Mesenchymal stem cell (in vitro differentiated cells and primary cell): Measurements from ENCODE around the gene MMRN1.

Experiments used
- DNase-seq: peaks from one replicate; pipeline ENCODE4 v3.0.0-alpha.2; 2013
- H2AFZ ChIP-seq: one replicate; pipeline ENCODE4 v1.6.1; 2013; ENCODE audit warnings: low read depth, mild to moderate bottlenecking, control low read depth, inconsistent platforms, low read length, moderate library complexity
- H2AK5ac ChIP-seq: 2 replicates; pipeline ENCODE4 v1.6.1; 2013; ENCODE audit warnings: low read length, moderate library complexity, mild to moderate bottlenecking, inconsistent platforms; ENCODE audit not compliant: severe bottlenecking
- H2BK120ac ChIP-seq: one replicate; pipeline ENCODE4 v1.6.1; 2013; ENCODE audit warnings: low read depth, mild to moderate bottlenecking, inconsistent platforms, low read length, moderate library complexity
- H2BK12ac ChIP-seq, 2 experiments: one replicate each; pipeline ENCODE4 v1.6.1; 2013; ENCODE audit warnings: inconsistent platforms in 2 of 2, low read length in 2 of 2, mild to moderate bottlenecking in 2 of 2, moderate library complexity in 2 of 2, control low read depth in 1 of 2
- H2BK15ac ChIP-seq: one replicate; pipeline ENCODE4 v1.6.1; 2013; ENCODE audit warnings: mild to moderate bottlenecking, low read depth, inconsistent platforms; ENCODE audit not compliant: poor library complexity, severe bottlenecking
- H2BK5ac ChIP-seq: 2 replicates; pipeline ENCODE4 v1.6.1; 2013; ENCODE audit warnings: low read depth, mild to moderate bottlenecking, low read length, control low read depth, inconsistent platforms; ENCODE audit not compliant: poor library complexity, severe bottlenecking
- H3K14ac ChIP-seq, 2 experiments: one replicate each; pipeline ENCODE4 v1.6.1; 2013; ENCODE audit warnings: inconsistent platforms in 2 of 2, low read length in 2 of 2, control low read depth in 1 of 2, mild to moderate bottlenecking in 1 of 2, moderate library complexity in 1 of 2
- H3K18ac ChIP-seq, 2 experiments: one replicate each; pipeline ENCODE4 v1.6.1; 2013; ENCODE audit warnings: inconsistent platforms in 2 of 2, low read length in 2 of 2, control low read depth in 1 of 2, low read depth in 1 of 2, mild to moderate bottlenecking in 1 of 2
- H3K23ac ChIP-seq, 2 experiments: one replicate each; pipeline ENCODE4 v1.6.1; 2013; ENCODE audit warnings: inconsistent platforms in 2 of 2, low read length in 2 of 2, mild to moderate bottlenecking in 2 of 2, moderate library complexity in 2 of 2, control low read depth in 1 of 2
- H3K27ac ChIP-seq: 2 replicates; pipeline ENCODE4 v1.5.1; 2013; ENCODE audit warnings: mild to moderate bottlenecking, moderate library complexity, low read length, control low read depth, inconsistent platforms; ENCODE audit not compliant: poor library complexity, severe bottlenecking
- H3K27me3 ChIP-seq, 2 experiments: 2 replicates each; pipeline versions ENCODE4 v1.6.1 to v1.7.0; 2013; ENCODE audit warnings: low read length in 2 of 2, mild to moderate bottlenecking in 2 of 2, moderate library complexity in 2 of 2, control low read depth in 1 of 2, inconsistent platforms in 1 of 2; ENCODE audit not compliant: control insufficient read depth in 1 of 2, insufficient read depth in 1 of 2
- H3K36me3 ChIP-seq, 2 experiments: 2 replicates each; pipeline versions ENCODE4 v1.6.1 to v1.7.0; 2013; ENCODE audit warnings: low read length in 2 of 2, control low read depth in 1 of 2, inconsistent platforms in 1 of 2, low read depth in 1 of 2, mild to moderate bottlenecking in 1 of 2; ENCODE audit not compliant: insufficient read depth in 2 of 2, control insufficient read depth in 1 of 2
- H3K4ac ChIP-seq, 2 experiments: one replicate each; pipeline ENCODE4 v1.6.1; 2013; ENCODE audit warnings: inconsistent platforms in 2 of 2, low read length in 2 of 2, mild to moderate bottlenecking in 2 of 2, moderate library complexity in 2 of 2, control low read depth in 1 of 2, low read depth in 1 of 2
- H3K4me1 ChIP-seq: 2 replicates; pipeline ENCODE4 v1.6.1; 2013; ENCODE audit warnings: low read depth, low read length, control low read depth; ENCODE audit not compliant: control insufficient read depth, insufficient read depth
- H3K4me2 ChIP-seq: 2 replicates; pipeline ENCODE4 v1.6.1; 2013; ENCODE audit warnings: low read length, mild to moderate bottlenecking, inconsistent platforms; ENCODE audit not compliant: poor library complexity, severe bottlenecking
- H3K4me3 ChIP-seq, 2 experiments: 2 replicates each; pipeline versions ENCODE4 v1.5.1 to v1.7.0; 2013; ENCODE audit warnings: low read length in 2 of 2, mild to moderate bottlenecking in 2 of 2, control low read depth in 1 of 2, low read depth in 1 of 2; ENCODE audit not compliant: insufficient read depth in 1 of 2
- H3K79me1 ChIP-seq: replicated peaks from 2 replicates; pipeline ENCODE4 v1.6.1; 2013; ENCODE audit warnings: mild to moderate bottlenecking, control low read depth, low read length, inconsistent platforms; ENCODE audit not compliant: poor library complexity, severe bottlenecking
- H3K9ac ChIP-seq: 2 replicates; pipeline ENCODE4 v1.7.0; 2013; ENCODE audit warnings: mild to moderate bottlenecking, low read length, moderate library complexity
- H3K9me3 ChIP-seq: 2 replicates; pipeline ENCODE4 v1.7.0; 2013; ENCODE audit warnings: mild to moderate bottlenecking, low read length; ENCODE audit not compliant: control insufficient read depth
- H4K8ac ChIP-seq: one replicate; pipeline ENCODE4 v1.6.1; 2013; ENCODE audit warnings: inconsistent platforms, mild to moderate bottlenecking, low read length, moderate library complexity
- H4K91ac ChIP-seq: one replicate; pipeline ENCODE4 v1.6.1; 2013; ENCODE audit warnings: mild to moderate bottlenecking, low read length, inconsistent platforms
- WGBS: methylation state at CpG from one replicate; pipeline ENCODE4 v1.1.7; 2013; ENCODE audit warnings: mixed read lengths; 5-methylcytosine and 5-hydroxymethylcytosine counted together

The MMRN1 gene

GRCh38 chr4:89876548-89876947, 18.1 kb upstream of the MMRN1 start:
- Histone ChIP-seq H2BK15ac (no peak overlapping the region), H2AFZ (no peak overlapping the region), H3K4me1 (no peaks in the 10 kb centered on the region), H2BK5ac (no peak overlapping the region), H3K27me3 (no peaks in the 10 kb centered on the region), H3K9me3 (no peaks in the 10 kb centered on the region), H3K18ac (no peak overlapping the region), H4K8ac (no peak overlapping the region), H3K4me2 (no peak overlapping the region), H3K79me1 (no peaks in the 10 kb centered on the region), H3K9ac (no peak overlapping the region), H3K27ac (no peak overlapping the region), H3K4me3 (no peak overlapping the region), H3K14ac (no peak overlapping the region), H2BK12ac (no peak overlapping the region), H4K91ac (no peak overlapping the region), H3K23ac (no peak overlapping the region), H2BK120ac (no peak overlapping the region), H3K4ac (no peak overlapping the region), H3K36me3 (no peaks in the 10 kb centered on the region), H2AK5ac (no peak overlapping the region)
- no peak for DNase-seq
- WGBS: 100% methylated on average over 1 of the region's 3 CpGs

- no peak overlapping the region for H3K23ac ChIP-seq
- H3K27ac ChIP-seq: no peak overlapping the region
- no peaks in the 10 kb centered on the region for H3K4me1 ChIP-seq
- H4K8ac ChIP-seq: no peak overlapping the region
- H3K9ac ChIP-seq: no peak overlapping the region
- H2AK5ac ChIP-seq: no peak overlapping the region
- H2BK5ac ChIP-seq: no peak overlapping the region
- no peaks in the 10 kb centered on the region for H3K9me3 ChIP-seq
- no peaks in the 10 kb centered on the region for H3K27me3 ChIP-seq
- H3K18ac ChIP-seq: no peak overlapping the region
- no peak overlapping the region for H3K4ac ChIP-seq
- no peak for DNase-seq
- no peak overlapping the region for H3K4me3 ChIP-seq
- no peak overlapping the region for H2BK15ac ChIP-seq
- no peak overlapping the region for H2BK120ac ChIP-seq
- no peaks in the 10 kb centered on the region for H3K36me3 ChIP-seq
- H4K91ac ChIP-seq: no peak overlapping the region
- no peak overlapping the region for H3K4me2 ChIP-seq
- H3K79me1 ChIP-seq: no peaks in the 10 kb centered on the region
- H2AFZ ChIP-seq: no peak overlapping the region
- H3K14ac ChIP-seq: no peak overlapping the region
- 100% methylated on average over 1 of the region's 1 CpG for WGBS
- H2BK12ac ChIP-seq: no peak overlapping the region
Measured at GRCh38 chr4:89878611-89879010, 16.0 kb upstream of the MMRN1 start.

GRCh38 chr4:89879215-89879614, 15.4 kb upstream of the MMRN1 start:
- DNase-seq: no peak
- Histone ChIP-seq H3K27me3 (no peaks in the 10 kb centered on the region), H2AK5ac (no peak overlapping the region), H2BK12ac (no peak overlapping the region), H3K4me2 (no peak overlapping the region), H3K79me1 (no peaks in the 10 kb centered on the region), H4K8ac (no peak overlapping the region), H2AFZ (no peak overlapping the region), H3K36me3 (no peaks in the 10 kb centered on the region), H3K14ac (no peak overlapping the region), H3K4me3 (no peak overlapping the region), H3K9me3 (no peaks in the 10 kb centered on the region), H2BK5ac (no peak overlapping the region), H3K4ac (no peak overlapping the region), H4K91ac (no peak overlapping the region), H3K27ac (no peak overlapping the region), H3K9ac (no peak overlapping the region), H2BK15ac (no peak overlapping the region), H3K18ac (no peak overlapping the region), H2BK120ac (no peak overlapping the region), H3K23ac (no peak overlapping the region), H3K4me1 (no peaks in the 10 kb centered on the region)
- 87% methylated on average over 3 of the region's 4 CpGs for WGBS

- WGBS: 92% methylated on average over 9 of the region's 9 CpGs
- Histone ChIP-seq H3K4me3 (no peak overlapping the region), H4K91ac (no peak overlapping the region), H3K23ac (no peak overlapping the region), H3K27me3 (no peaks in the 10 kb centered on the region), H3K9ac (no peak overlapping the region), H2AFZ (peak overlapping the region; percentile 2), H2BK5ac (no peak overlapping the region), H2BK12ac (no peak overlapping the region), H3K4ac (no peak overlapping the region), H3K27ac (no peak overlapping the region), H3K4me2 (no peak overlapping the region), H3K79me1 (no peaks in the 10 kb centered on the region), H3K9me3 (no peaks in the 10 kb centered on the region), H2BK120ac (no peak overlapping the region), H3K4me1 (no peaks in the 10 kb centered on the region), H3K14ac (no peak overlapping the region), H2BK15ac (no peak overlapping the region), H3K36me3 (no peaks in the 10 kb centered on the region), H3K18ac (no peak overlapping the region), H4K8ac (no peak overlapping the region), H2AK5ac (no peak overlapping the region)
- DNase-seq: no peak
Measured at GRCh38 chr4:89889289-89889688, 5.4 kb upstream of the MMRN1 start.
